GM19238 (cell line): ENCODE measurements around the gene SLC6A1.

ENCODE experiments used
- DNase-seq: peaks from one replicate; pipeline ENCODE4 v3.0.0; 2011; ENCODE audit warnings: low spot score; ENCODE audit not compliant: insufficient read length

The SLC6A1 gene

DNA sequence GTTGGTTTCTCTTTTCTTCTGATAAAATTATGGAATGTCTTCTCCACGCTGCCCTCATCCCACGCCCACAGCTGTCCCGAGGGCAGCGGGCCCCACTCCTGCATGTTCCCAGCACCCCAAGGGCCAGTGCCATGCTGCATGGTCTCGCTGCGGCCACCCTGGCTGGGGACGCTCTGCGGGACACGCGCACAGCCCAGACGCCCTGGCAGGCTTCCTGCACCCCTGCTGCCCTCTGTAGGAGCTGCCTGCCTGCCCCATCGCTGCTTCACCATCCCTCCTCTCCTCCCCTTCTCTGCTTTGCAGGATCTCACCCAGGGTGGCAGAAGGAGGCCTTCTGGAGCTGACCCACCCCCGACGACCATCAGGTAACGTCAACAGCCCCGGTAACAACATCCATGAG lies 22.8 kb downstream of the SLC6A1 start:
- DNase-seq, result no peak

DNA sequence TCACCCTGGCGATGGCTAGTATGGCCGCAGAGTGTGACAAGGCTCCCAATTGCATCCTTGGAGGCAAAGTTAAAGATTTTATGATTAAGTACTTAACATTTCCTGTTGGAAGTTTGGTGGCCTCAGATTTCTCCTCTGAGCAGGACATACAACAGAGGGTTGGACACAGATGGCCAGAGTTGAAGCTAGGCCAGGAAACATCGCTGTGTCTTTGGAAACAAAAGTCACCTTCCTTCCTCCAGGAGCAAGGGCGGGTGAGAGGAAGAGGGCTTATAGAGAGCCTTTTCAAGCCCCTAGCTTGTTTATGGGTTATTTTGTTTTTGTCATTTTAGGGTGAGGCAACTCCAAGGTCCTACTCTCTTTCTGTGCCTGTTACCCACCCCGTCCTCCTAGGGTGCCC lies 24.2 kb downstream of the SLC6A1 start:
- DNase-seq, result no peak

DNA sequence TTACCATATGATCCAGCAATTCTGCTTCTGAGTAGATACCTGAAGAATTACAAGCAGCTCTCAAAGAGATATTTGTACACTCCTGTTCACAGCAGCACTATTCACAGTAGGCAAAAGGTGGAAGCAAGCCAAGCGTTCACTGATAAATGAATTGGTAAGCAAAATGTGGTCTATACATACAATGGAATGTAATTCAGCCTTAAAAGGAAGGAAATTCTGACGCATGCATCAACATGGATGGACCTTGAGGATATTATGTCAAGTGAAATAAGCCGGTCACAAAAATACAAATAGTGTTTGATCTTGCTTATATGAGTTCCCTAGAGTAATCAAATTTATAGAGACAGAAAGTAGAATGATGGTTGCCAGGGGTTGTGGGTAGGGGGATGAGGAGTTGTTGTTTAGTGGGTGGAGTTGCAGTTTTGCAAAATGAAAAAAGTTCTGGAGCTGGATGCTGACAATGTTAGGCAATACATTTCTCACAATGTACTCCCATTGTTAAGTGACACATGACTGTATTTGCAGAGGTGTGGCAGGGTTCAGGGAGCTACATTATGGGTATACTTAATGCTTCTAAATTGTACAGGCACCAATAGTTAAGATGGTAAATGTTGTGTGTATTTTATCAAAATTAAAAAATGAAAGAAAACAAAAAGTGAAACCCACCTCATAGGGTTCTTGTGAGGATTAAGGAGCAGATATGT lies 26.7 kb downstream of the SLC6A1 start:
- DNase-seq, result no peak

DNA sequence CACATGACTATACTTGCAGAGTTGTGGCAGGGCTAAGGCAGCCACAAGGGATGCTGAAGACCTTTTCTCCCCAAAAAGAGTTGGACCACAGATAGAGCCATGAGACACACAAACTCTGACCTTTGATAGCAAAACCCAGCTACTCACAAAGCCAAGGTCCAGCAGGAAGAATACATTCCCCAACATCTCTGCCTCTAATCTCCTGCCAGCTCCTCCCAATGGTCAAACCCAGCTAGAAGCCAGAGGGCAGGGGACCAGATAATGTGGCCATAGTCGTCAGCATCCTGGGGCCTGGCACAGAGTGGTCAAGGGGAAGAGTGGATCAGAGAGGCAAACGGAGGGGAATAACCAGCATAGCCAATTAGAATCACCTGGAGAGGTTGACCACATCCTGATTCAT lies 28.2 kb downstream of the SLC6A1 start:
- DNase-seq, result no peak

DNA sequence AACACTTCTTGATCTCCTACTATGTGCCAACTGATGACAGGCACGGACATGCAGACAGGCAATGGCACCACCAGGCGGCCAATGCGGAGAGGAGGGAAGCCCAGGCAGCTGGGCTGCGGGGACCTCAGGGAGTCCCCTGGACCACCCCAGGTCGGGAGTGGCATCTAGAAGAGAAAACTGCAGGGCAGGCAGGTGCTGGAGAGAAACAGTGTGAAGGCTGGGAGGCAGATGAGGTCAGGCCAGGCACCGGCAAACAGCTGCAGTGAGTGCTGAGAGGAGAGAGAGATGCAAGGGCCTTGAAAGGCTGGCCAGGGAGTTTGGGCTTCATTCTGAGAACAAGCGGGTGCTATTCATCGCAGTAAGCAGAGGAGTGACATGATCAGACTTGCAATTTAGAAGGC lies 29.1 kb downstream of the SLC6A1 start:
- DNase-seq, result no peak

DNA sequence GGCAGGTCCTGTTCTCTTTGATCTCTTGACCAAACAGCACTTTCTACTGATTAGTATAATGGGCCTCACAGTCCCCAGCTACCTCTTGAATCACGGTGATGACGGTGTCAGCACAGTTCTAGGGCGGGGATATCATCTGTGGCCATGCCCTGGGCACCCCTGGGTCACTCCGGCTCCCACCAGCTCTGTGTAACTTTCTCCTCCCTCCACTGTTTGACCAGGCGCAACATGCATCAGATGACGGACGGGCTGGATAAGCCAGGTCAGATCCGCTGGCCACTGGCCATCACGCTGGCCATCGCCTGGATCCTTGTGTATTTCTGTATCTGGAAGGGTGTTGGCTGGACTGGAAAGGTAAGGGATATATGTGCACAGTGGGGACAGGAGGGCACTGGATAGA lies 29.6 kb downstream of the SLC6A1 start:
- DNase-seq, result no peak

DNA sequence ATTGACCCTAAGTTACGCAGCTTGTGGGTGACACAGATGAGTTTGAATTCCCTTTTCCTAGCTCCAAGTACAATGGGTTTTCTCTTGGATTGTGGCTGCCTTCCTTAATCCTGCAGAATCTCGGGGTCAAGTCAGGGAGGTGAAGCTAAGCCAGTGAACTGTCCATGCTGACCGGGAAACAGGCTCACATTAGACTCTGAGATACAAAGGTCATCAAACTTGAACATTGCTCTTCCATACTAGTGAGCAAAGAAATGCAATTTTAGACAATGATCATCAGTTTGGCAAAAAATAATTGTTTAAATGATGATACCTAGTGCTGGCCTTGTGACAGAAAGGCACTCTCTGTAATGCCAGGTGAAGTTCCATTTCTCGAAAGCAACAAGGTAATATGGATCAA lies 31.6 kb downstream of the SLC6A1 start:
- DNase-seq, result no peak

DNA sequence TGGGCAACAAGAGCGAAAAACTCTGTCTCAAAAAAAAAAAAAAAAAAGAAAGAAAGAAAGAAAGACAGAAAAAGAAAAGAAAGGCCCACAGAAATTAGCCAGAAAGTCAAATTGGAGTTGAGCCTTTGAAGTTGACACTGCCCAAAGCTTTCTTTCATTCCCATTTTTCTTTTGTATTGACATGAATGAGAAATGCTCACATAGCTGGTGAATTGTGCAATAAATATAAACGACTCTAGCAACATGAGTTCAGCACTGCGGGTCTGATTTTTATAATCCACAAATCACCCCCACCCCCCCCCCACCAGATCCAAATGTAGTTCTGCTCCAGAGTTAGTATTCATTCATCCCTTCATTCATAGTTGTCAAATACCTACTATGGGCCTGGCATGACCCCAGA lies 37.4 kb downstream of the SLC6A1 start:
- DNase-seq, result no peak

DNA sequence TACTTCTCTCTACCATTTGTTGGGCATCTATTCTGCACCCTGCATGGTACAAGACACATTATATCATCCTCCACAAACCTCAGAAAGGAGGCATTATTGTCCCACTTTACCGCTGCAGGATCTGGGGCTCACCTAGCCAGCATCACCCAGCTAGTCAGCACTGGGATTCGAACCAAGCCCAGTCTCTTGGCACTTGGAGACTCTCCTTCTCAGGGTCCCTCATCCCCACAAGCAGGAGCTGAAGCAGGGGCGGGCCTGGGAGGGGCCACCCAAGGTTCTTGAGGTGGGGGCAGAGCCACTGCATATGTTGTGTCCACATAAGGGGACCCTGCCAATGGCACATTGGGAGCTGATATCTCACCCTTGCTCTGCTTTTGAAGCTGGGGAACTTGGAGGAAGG lies 41.3 kb downstream of the SLC6A1 start:
- no peak for DNase-seq

DNA sequence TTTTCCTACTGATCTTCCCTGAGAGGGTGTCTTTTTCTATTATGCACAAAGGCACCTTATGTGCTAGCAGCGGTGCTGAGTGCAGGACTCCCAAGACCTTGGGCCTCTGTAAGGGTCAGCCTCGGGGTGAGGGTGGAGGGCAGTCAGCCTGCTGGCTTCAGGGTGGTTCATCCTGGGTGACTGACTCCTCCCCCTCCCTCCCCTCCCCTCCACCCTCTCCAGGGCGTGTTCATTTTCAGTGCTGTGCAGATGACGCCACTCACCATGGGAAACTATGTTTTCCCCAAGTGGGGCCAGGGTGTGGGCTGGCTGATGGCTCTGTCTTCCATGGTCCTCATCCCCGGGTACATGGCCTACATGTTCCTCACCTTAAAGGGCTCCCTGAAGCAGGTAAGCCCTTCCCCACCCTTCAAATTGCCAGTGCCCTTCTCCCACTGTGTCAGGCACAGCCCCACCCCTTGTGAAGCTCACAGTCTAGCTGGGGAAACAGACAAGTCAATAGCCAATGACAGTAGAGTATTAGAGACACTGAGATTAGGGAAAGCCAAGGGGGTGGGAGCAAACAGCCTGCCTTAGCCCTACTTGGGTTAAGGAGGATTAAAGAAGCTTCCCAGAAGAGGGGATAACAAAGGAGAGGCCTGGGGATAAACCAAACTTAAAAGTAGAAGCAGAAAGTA lies 41.9 kb downstream of the SLC6A1 start:
- DNase-seq, result no peak

DNA sequence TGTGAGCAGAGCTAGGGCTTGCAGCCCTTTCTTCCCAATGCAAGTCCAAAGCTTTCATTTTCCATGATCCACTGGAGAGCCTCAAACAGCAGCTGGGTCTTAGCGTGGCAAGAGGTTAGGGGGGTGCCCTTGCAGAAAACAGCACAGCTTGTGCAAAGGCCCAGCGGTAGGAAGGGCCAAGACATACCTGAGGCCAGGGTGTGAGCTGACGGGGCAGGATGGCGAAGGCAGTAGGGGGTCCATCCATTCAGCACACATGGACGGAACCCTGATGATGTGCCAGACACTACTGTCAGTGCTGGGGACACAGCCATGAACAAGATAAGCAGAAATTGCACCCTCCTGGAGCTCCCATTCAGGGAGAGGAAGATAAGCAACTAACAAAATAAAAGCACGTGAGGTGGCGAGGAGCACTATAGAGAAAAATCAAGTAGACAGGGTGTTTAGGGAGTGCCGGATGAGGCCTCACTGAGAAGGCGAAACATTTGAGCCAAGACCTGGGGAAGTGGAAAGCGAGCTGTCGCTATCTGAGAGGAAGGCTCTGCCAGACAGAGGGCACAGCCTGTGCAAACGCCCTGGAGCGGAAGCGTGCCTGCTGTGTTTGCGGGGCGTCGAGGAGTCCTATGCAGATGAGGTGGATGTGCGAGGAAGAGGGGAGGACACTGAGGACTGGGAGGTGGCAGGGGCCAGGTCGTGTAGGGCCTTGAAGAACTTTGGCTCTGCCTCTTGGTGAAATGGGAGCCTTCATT lies 43.4 kb downstream of the SLC6A1 start:
- DNase-seq, result no peak

DNA sequence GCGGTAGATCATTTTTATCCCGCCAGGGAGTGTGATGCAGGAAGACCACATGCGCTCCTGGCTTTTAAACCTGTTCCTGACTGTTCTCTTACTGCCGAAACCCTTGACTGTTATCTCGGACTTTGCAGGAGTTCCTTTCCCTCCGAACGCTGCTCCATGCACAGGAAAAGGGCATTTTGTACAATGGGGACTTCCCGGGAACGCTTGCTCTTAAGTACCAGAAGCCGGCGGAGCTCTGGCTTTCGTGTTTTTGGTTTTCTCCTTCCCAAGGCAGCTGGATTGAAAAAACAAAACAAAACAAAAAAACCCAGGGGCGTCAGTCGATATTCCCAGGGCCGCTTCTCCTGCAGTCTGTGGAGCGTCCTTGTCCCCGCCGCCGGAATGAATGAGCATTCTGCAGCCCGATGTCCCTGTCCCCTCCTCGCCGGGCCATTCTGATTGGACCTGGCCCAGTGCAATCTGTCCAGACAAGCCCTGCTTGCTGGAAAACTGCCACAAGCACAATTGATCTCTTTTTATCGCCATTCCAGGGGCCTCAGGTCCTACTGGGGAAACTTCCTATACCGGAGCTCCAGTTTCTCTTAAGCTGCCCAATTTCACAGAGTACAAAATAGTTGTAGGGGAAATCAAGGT lies 44.8 kb downstream of the SLC6A1 start:
- no peak for DNase-seq

DNA sequence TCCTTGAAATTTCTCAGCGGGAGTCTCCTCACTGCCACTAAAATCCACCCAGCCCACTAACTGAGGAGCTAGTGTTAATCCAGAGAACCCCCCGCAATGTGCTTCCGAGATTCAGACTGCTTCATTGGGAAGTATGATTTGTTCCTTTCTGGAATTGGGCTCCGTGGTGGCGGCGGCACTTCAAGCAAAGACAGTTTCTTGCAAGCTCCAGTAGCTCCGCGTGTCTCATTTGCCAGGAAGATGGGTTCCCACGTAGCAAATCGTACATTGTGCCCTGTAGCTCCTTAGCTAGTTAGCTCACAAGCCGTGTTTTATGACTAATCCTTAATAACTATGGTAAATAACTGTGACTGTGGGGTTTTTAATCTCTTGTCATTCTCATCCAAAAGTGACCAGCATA lies 45.4 kb downstream of the SLC6A1 start:
- DNase-seq, result no peak

DNA sequence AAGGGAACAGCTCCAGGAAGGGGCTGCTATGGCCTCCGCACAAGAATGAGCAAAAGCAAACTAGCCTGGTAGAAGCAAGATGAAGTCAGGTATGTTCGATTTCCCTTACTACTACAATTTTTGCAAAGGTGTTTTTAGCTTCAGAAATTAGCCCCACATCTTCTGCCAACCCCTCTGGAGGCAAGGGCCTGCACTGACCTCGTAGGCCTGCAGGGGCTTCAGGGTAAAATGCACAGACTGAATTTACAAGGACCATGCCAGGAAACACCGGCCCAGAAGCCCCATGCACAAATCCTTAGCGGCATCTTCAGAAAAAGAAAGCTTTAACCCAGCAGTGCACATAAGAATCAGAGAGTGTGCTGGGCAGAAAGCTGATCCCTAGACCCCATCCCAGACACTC lies 53.0 kb downstream of the SLC6A1 start:
- no peak for DNase-seq

DNA sequence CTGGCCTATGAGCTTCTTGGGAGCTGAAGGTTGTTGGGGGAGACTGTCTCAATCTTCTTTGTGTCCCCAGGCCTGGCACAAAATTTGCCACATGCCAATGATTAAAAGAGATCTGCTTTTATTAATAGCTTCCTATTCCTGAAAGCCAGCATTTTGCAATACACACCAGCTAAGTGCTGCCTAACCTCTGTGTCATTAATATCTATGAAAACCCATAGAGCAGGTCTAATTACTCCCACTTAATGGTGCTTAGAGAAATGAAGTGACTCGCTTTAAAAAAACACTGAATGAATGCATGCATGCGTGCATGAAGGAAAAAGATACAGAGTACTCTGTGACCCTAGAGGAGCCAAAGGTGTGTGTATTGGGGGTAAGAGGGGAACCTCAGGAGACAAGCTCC lies 55.0 kb downstream of the SLC6A1 start:
- no peak for DNase-seq

DNA sequence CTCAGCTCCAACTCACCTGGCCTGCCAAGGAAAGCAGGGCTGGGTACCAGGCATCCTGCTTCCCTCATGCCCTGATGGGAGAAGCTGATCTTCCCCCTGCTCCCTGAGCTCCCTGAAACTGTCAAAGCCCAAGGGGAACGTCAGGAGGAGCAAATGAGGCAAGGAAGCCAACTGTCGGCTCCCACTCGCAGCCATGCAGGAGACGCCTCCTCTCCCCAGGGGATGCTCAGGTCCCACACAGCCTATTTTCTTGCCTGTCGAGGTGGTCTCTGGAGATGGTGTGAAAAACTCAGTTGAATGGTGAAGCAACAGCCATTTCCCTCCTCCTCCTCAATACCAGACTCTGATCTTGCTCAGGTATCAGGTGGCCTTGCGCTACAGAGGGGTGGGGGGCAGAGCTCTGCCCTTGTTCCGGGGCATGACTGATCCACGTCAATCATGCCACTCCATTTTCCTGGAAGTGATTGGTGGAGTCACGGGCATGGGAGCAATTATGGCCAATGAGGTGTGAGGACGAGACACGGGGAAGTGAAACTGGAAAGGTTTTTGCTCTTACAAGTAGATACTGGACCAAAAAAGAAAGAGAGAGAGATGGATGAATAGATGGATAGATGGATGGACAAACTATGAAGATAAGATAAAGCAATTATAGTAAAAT lies 58.2 kb downstream of the SLC6A1 start:
- no peak for DNase-seq

DNA sequence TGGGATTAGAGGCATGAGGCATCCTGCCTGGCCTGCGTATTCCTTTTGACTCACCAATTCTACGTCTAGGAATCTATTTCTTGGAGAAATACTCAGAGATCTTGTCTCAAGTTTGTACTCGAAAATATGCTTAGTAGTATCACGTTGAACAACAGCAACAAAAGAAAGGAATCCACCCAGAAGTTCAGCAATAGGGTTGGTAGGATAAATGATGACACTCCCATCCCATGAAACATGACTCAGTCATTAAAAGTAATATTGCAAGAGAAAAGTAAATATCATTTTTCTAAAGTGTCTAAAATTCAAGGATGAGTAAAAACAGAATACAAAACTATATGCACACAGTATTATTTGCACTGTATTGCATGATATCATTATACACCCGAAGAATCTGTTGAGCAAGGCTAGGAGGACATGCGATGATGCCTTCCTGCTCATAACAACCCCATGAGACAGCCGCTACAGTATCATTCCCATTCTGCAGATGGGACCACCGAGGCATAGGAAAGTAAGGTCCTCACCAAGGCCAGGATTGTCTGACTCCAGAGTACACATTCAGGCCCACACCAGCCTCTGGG lies 61.5 kb downstream of the SLC6A1 start:
- DNase-seq, result no peak

DNA sequence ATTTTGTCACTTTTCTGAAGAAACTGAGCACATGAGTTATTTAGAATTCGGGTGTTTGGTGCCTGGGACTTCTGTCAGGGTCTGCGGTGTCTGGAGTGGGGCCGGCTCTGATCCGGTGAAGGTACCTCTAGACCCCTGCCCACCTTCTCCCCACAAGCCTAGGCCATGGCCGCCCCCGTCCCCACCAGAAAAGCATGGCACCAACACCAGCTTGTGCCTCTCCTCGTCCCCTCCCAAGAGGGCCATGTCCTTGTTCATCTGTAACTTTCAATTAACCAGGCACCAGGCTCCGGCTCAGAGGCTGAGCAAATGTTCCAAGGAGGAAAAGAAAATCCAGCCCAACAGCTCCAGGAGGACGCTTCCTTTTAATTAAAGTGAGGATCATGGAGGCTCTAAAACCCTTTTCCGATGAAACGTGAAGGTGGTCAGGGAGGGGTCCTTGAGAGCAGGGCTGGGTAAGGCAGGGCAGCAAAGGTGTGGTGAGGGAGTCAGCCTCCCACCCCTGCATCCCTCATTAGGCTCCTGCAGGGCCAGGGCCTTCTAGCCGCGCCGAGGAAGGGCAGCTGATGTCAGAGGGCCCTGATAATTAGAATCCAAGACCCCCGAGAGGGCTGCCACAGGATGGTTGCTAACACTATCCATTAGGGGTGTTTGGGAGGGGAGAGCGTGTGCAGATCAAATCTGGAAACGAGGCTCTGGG lies 62.3 kb downstream of the SLC6A1 start:
- DNase-seq, result no peak

DNA sequence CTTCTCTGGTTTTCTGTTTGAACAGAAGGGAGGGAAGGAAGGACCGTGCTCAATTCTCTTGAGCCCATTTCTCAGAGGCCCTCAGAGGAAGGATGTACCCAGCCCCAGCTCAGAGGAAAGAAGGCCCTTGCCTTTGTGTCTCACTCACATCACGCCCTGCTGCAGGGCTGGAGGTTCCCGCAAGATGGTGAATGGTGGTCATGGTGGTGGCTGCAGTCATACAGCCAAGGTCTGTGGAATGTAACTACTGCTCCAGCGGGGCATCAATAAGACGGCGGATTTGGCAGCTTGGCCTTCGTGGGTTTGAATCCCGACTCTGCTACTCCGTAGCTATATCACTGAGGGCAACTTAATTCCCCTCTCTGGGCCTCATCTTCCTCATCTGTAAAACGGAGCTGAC lies 62.9 kb downstream of the SLC6A1 start:
- DNase-seq, result no peak

DNA sequence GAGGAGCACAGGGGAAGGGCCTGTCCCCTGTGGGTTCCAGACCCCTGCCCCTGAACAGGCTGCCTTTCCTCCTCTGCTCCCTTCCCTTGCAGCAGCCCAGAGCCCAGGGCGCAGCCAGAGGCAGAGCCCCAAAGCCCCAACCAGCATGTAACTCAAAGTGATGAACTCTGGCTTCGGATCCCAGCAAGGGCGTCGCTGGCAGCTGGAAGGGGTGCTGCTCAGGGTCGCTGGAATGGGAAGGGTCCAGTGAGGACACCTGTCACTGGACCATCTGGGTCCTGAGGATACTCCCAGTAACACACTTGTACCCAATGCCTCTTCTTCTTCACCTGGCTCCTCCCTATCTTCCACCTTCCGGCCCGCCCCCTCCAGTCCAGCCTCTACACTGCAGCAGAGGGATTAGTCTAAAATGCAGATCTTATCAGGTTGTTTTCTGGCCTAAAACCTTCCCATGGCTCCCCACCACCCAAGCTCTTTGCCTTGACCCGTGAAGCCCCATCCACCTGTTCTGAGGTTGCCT lies 64.0 kb downstream of the SLC6A1 start:
- DNase-seq, result no peak
